Kidney capillary endothelial cell (primary cell): ENCODE results near the gene PABPC1L2B.
"Not testable (repeated sequence)": the region's sequence is repeated elsewhere in the genome, so short reads cannot be mapped to it uniquely, and the experiment has no call there.

Source experiments
- DNase-seq: peaks from one replicate; pipeline ENCODE4 v3.0.0-alpha.2; 2018; ENCODE audit warnings: low spot score

The PABPC1L2B gene

GRCh38 chrX:73002733-73003132 lies at the start of gene PABPC1L2B:
Gene PABPC1L2B, plus strand, starts transcription at chrX:73002939. Its CDS starts 704 bp downstream, at chrX:73003643.
- DNase-seq, result not testable (repeated sequence)

- DNase-seq, result not testable (repeated sequence)
These were observed 42.8 kb upstream of the PABPC1L2B start for GRCh38 chrX:72959971-72960370.

GRCh38 chrX:72971859-72972258 lies 30.9 kb upstream of the PABPC1L2B start:
- not testable (repeated sequence) for DNase-seq

- not testable (repeated sequence) for DNase-seq
These were observed 27.9 kb upstream of the PABPC1L2B start for GRCh38 chrX:72974885-72975284.

GRCh38 chrX:72980894-72981469 lies 21.8 kb upstream of the PABPC1L2B start:
- DNase-seq, result not testable (repeated sequence)

- not testable (repeated sequence) for DNase-seq
These were observed 1.3 kb downstream of the PABPC1L2B start for GRCh38 chrX:73004032-73004431.

GRCh38 chrX:73021361-73022092 lies 18.8 kb downstream of the PABPC1L2B start:
- no peak for DNase-seq

- DNase-seq, result not testable (repeated sequence)
These were observed 19.3 kb downstream of the PABPC1L2B start for GRCh38 chrX:73022093-73022445.

- no peak for DNase-seq
These were observed 26.1 kb downstream of the PABPC1L2B start for GRCh38 chrX:73028876-73029275.
